SK-N-SH (cell line): ENCODE measurements around the gene FERMT2.

Experiments
- CHD2 ChIP-seq: fragments of 150-350 bp; IDR thresholded peaks from 2 replicates; pipeline ENCODE4 v1.6.1; 2018; ENCODE audit warnings: low read length; ENCODE audit not compliant: partially characterized antibody
- GABPA ChIP-seq: IDR thresholded peaks from 2 replicates; pipeline ENCODE4 v1.4.0; 2012; ENCODE audit warnings: low read depth, mild to moderate bottlenecking
- MXI1 ChIP-seq: IDR thresholded peaks from 2 replicates; pipeline ENCODE4 v1.6.1; 2012; ENCODE audit warnings: mild to moderate bottlenecking, low read depth, low read length, improper control_type of control experiment
- RAD21 ChIP-seq: IDR thresholded peaks from 2 replicates; pipeline ENCODE4 v1.6.1; 2012; ENCODE audit warnings: mild to moderate bottlenecking, low read length
- RCOR1 ChIP-seq: fragments of 150-350 bp; IDR thresholded peaks from 2 replicates; pipeline ENCODE4 v1.6.1; 2017; ENCODE audit warnings: antibody characterized with exemption, low read length
- REST ChIP-seq: IDR thresholded peaks from 2 replicates; pipeline ENCODE4 v1.6.1; 2012; ENCODE audit warnings: mild to moderate bottlenecking, low read depth, low read length, moderate library complexity
- TAF1 ChIP-seq: IDR thresholded peaks from 2 replicates; pipeline ENCODE4 v1.6.1; 2012; ENCODE audit warnings: low read depth, mild to moderate bottlenecking, low read length, moderate library complexity, borderline replicate concordance
- USF2 ChIP-seq: fragments of 150-350 bp; IDR thresholded peaks from 2 replicates; pipeline ENCODE4 v1.6.1; 2017; ENCODE audit warnings: antibody characterized with exemption, low read length, low read depth, borderline replicate concordance
- TF ChIP-seq, protein P1 (sequence below): fragments of 200-600 bp; sonication (generic); IDR thresholded peaks from 2 replicates; pipeline ENCODE4 v1.6.1; 2017; ENCODE audit warnings: antibody characterized with exemption, mild to moderate bottlenecking, moderate library complexity

DNA sequence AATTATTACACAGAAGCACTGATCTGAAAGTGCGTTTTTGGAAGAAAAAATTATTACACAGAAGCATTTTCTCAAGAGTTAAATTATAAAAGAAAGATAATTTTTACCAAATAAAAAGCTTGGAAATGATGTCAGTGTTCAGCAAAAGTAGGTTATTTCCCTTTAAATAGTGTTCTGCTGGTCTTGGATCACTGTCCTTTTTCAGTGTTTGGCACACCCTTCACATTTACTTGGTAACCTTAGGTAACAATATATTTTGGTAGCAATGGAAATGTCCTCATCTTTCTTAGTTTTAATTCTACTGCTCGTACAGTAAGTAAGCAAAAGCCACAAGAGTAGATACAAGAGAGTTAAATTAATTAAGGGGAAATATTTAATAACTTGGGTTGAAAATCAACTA, 40.3 kb downstream of the FERMT2 start:
- no peak for TF ChIP-seq CHD2
- TF ChIP-seq RCOR1 = no peak
- TF ChIP-seq, protein P1, sequence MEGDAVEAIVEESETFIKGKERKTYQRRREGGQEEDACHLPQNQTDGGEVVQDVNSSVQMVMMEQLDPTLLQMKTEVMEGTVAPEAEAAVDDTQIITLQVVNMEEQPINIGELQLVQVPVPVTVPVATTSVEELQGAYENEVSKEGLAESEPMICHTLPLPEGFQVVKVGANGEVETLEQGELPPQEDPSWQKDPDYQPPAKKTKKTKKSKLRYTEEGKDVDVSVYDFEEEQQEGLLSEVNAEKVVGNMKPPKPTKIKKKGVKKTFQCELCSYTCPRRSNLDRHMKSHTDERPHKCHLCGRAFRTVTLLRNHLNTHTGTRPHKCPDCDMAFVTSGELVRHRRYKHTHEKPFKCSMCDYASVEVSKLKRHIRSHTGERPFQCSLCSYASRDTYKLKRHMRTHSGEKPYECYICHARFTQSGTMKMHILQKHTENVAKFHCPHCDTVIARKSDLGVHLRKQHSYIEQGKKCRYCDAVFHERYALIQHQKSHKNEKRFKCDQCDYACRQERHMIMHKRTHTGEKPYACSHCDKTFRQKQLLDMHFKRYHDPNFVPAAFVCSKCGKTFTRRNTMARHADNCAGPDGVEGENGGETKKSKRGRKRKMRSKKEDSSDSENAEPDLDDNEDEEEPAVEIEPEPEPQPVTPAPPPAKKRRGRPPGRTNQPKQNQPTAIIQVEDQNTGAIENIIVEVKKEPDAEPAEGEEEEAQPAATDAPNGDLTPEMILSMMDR = no peak
- TF ChIP-seq MXI1 = no peak
- no peak for TF ChIP-seq RAD21
- no peak for TF ChIP-seq TAF1
- TF ChIP-seq REST = no peak
- TF ChIP-seq USF2 = no peak
- no peak for TF ChIP-seq GABPA
